Fibroblast of pulmonary artery (primary cell): Measurements from ENCODE around the gene ADRA2A.
A peak's percentile ranks its signal among the peaks of the same experiment; 100 is the strongest.

Experiments
- DNase-seq: peaks from one replicate; pipeline ENCODE4 v3.0.0-alpha.2; 2010; ENCODE audit warnings: low read depth
- H3K4me3 ChIP-seq: replicated peaks from 2 replicates; pipeline ENCODE4 v1.5.1; 2011; ENCODE audit warnings: low read depth, mild to moderate bottlenecking, control low read depth, low read length, moderate library complexity
- TF ChIP-seq, protein P1 (sequence below): IDR thresholded peaks from 2 replicates; pipeline ENCODE4 v1.5.1; 2011; ENCODE audit warnings: mild to moderate bottlenecking, control low read depth, low read length, inconsistent platforms; ENCODE audit errors: missing control alignments

The ADRA2A gene

DNA sequence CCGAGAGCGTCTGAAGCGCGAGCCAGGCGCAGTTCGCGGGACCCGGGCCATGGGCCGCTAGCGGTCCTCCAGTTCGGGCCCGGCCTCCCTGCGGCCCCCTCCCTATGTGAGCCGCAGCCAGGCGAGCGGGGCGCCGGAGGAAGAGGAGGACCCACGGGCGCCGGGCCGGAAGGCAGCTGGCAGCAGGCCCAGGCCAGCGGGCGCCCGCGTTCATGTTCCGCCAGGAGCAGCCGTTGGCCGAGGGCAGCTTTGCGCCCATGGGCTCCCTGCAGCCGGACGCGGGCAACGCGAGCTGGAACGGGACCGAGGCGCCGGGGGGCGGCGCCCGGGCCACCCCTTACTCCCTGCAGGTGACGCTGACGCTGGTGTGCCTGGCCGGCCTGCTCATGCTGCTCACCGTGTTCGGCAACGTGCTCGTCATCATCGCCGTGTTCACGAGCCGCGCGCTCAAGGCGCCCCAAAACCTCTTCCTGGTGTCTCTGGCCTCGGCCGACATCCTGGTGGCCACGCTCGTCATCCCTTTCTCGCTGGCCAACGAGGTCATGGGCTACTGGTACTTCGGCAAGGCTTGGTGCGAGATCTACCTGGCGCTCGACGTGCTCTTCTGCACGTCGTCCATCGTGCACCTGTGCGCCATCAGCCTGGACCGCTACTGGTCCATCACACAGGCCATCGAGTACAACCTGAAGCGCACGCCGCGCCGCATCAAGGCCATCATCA, 1.1 kb downstream of the ADRA2A start:
- H3K4me3 ChIP-seq = peak overlapping the region; percentile 17
- DNase-seq = peak; percentile 10
- TF ChIP-seq, protein P1, sequence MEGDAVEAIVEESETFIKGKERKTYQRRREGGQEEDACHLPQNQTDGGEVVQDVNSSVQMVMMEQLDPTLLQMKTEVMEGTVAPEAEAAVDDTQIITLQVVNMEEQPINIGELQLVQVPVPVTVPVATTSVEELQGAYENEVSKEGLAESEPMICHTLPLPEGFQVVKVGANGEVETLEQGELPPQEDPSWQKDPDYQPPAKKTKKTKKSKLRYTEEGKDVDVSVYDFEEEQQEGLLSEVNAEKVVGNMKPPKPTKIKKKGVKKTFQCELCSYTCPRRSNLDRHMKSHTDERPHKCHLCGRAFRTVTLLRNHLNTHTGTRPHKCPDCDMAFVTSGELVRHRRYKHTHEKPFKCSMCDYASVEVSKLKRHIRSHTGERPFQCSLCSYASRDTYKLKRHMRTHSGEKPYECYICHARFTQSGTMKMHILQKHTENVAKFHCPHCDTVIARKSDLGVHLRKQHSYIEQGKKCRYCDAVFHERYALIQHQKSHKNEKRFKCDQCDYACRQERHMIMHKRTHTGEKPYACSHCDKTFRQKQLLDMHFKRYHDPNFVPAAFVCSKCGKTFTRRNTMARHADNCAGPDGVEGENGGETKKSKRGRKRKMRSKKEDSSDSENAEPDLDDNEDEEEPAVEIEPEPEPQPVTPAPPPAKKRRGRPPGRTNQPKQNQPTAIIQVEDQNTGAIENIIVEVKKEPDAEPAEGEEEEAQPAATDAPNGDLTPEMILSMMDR = no peak

DNA sequence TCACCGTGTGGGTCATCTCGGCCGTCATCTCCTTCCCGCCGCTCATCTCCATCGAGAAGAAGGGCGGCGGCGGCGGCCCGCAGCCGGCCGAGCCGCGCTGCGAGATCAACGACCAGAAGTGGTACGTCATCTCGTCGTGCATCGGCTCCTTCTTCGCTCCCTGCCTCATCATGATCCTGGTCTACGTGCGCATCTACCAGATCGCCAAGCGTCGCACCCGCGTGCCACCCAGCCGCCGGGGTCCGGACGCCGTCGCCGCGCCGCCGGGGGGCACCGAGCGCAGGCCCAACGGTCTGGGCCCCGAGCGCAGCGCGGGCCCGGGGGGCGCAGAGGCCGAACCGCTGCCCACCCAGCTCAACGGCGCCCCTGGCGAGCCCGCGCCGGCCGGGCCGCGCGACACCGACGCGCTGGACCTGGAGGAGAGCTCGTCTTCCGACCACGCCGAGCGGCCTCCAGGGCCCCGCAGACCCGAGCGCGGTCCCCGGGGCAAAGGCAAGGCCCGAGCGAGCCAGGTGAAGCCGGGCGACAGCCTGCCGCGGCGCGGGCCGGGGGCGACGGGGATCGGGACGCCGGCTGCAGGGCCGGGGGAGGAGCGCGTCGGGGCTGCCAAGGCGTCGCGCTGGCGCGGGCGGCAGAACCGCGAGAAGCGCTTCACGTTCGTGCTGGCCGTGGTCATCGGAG, 1.8 kb downstream of the ADRA2A start:
- DNase-seq = no peak
- no peak overlapping the region for H3K4me3 ChIP-seq
- TF ChIP-seq, protein P1 = no peak

DNA sequence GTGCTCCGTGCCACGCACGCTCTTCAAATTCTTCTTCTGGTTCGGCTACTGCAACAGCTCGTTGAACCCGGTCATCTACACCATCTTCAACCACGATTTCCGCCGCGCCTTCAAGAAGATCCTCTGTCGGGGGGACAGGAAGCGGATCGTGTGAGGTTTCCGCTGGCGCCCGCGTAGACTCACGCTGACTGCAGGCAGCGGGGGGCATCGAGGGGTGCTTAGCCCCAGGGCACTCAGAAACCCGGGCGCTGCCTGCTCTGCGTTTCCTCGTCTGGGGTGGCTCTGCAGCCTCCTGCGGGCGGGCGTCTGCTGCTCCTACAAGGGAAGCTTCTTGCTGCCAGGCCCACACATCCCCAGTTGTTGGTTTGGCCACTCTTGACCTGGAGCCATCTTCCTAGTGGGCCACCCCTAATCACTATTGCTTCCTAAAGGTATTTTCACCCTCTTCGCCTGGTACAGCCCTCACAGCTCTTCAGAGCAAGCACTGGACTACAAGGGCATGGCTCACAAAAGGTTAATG, 2.5 kb downstream of the ADRA2A start:
- H3K4me3 ChIP-seq = no peak overlapping the region
- DNase-seq = no peak
- TF ChIP-seq, protein P1 = no peak

DNA sequence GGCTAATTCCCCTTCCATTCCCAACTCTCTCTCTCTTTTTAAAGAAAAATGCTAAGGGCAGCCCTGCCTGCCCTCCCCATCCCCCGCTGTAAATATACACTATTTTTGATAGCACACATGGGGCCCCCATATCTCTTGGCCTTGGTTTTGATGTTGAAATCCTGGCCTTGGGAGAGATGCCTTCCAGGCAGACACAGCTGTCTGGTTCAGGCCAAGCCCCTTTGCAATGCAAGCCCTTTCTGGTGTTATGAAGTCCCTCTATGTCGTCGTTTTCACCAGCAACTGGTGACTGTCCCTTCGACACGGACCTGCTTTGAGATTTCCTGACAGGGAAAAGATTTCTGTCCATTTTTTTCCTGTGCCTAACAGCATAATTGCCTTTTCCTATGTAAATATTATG, 3.0 kb downstream of the ADRA2A start:
- H3K4me3 ChIP-seq = no peak overlapping the region
- no peak for DNase-seq
- TF ChIP-seq, protein P1 = no peak

DNA sequence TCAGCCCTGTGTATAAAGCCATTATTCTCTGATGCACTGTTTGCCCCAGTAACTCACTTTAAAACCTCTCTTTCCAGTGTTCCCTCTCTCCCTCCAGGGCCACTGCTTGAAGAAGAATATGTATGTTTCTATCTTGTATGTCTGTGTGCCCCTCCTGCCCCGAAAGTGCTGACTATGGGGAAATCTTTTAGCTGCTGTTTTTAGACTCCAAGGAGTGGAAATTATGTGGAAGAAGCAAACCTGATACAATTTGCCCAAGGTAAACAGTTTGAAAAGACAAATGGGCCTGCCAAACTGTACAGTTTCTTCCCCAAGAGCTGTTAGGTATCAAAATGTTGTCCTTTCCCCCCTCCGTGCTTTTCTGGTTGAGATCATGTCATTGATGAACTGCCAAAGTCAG, 3.4 kb downstream of the ADRA2A start:
- H3K4me3 ChIP-seq = no peak overlapping the region

DNA sequence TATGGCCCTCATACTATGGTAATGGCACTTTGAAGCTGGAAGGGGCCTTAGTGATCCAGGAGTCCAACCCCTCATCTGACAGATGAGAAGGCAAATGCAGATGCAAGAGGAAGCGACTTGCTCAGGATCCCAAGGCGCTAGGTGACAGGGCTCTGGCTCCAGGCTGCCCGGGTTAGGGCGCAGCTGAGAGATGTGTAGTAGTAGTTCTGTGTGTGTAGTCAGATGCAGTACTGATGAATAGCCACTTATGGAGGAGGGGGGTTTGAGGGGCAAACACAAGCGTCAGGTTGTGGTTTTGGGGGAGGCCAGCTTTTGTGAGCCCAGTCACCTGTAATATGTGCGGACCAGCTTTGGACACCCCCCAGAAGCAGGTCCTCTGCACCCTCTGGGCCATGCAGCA, 4.8 kb downstream of the ADRA2A start:
- TF ChIP-seq, protein P1 = no peak
- H3K4me3 ChIP-seq = no peak overlapping the region
- DNase-seq = no peak

More for the DNA sequence above, 3.4 kb downstream of the ADRA2A start:
- no peak for DNase-seq
- TF ChIP-seq, protein P1 = no peak
